ENCODE results near the gene C6orf136. TPM values are rescaled to one million over a fixed set of nuclear protein-coding genes. Genes with fewer than 3 reads are reported as not detected.

The C6orf136 gene
- total and polyA plus RNA-seq, 4 donors: 2.0 to 12.0 (median 9.8) TPM

DNA sequence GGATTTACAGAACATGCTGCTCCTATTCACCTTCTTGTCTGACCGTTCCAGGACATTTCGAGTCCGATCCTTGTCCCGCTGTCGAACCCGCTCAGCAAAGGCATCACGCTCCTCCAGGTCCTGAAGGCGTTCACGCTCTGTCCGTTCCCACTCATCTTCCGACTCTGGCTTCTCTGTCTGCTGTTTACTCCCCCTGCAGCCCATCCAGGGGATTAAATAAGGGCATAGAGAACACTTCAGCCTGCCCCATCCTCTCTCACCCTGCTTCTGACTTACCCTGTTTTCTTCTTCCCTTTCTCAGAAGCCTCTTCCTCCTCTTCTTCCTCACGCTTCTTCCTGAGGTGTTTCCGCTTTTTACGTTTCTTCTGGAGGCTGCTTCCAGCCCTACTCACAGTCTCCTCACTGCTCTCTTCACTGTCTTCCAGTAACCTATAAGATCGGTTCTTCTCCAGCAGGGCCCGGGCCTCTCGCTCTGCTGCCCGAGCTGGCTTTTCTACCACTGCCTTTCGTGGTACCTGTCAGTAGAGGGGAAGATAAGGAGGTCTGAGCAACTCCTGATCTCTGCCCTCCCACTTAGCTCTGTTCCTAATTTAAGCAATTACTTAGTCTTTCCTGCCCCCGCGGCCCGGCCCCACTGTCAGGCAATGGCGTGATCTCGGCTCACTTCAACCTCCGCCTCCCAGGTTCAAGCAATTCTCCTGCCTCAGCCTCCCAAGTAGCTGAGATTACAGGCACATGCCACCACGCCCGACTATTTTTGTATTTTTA lies 24.0 kb downstream of the C6orf136 start:
- Histone ChIP-seq H3K27ac (ENCODE audit: low read depth in 1 of 2, low read length in 2 of 2) (no peak overlapping the region), H3K4me1 (ENCODE audit: control insufficient read depth in 4 of 4, insufficient read depth in 4 of 4, low read length in 3 of 4) (peaks cover 5 to 38% (median 18%) of the 10 kb centered on the region in 4 donors), H3K9me3 (ENCODE audit: control insufficient read depth in 4 of 4, low read length in 3 of 4) (no peaks in the 10 kb centered on the region), H3K27me3 (ENCODE audit: control insufficient read depth in 4 of 4, insufficient read depth in 4 of 4, low read length in 3 of 4) (no peaks in the 10 kb centered on the region), H3K36me3 (ENCODE audit: control insufficient read depth in 4 of 4, insufficient read depth in 3 of 4, low read depth in 1 of 4, low read length in 3 of 4) (peaks cover 0 to 30% (median 11%) of the 10 kb centered on the region in 4 donors), H3K9ac (ENCODE audit: low read depth in 1 of 2, low read length in 2 of 2) (no peak overlapping the region), H3K4me3 (ENCODE audit: low read depth in 1 of 3, low read length in 3 of 3) (no peak overlapping the region)
- 90% methylated on average over 27 of the region's 27 CpGs for WGBS
- DNase-seq (ENCODE audit: low spot score): no peak
- TF ChIP-seq, protein P1, sequence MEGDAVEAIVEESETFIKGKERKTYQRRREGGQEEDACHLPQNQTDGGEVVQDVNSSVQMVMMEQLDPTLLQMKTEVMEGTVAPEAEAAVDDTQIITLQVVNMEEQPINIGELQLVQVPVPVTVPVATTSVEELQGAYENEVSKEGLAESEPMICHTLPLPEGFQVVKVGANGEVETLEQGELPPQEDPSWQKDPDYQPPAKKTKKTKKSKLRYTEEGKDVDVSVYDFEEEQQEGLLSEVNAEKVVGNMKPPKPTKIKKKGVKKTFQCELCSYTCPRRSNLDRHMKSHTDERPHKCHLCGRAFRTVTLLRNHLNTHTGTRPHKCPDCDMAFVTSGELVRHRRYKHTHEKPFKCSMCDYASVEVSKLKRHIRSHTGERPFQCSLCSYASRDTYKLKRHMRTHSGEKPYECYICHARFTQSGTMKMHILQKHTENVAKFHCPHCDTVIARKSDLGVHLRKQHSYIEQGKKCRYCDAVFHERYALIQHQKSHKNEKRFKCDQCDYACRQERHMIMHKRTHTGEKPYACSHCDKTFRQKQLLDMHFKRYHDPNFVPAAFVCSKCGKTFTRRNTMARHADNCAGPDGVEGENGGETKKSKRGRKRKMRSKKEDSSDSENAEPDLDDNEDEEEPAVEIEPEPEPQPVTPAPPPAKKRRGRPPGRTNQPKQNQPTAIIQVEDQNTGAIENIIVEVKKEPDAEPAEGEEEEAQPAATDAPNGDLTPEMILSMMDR (IDR thresholded peaks at IDR 0.05; ENCODE audit: low read depth, low read length, missing input control): no peak
- no peak for TF ChIP-seq SP1 (IDR thresholded peaks at IDR 0.05)
- TF ChIP-seq HNF4A (conservative IDR thresholded peaks at IDR 0.05): no peak
- TF ChIP-seq, protein P2, sequence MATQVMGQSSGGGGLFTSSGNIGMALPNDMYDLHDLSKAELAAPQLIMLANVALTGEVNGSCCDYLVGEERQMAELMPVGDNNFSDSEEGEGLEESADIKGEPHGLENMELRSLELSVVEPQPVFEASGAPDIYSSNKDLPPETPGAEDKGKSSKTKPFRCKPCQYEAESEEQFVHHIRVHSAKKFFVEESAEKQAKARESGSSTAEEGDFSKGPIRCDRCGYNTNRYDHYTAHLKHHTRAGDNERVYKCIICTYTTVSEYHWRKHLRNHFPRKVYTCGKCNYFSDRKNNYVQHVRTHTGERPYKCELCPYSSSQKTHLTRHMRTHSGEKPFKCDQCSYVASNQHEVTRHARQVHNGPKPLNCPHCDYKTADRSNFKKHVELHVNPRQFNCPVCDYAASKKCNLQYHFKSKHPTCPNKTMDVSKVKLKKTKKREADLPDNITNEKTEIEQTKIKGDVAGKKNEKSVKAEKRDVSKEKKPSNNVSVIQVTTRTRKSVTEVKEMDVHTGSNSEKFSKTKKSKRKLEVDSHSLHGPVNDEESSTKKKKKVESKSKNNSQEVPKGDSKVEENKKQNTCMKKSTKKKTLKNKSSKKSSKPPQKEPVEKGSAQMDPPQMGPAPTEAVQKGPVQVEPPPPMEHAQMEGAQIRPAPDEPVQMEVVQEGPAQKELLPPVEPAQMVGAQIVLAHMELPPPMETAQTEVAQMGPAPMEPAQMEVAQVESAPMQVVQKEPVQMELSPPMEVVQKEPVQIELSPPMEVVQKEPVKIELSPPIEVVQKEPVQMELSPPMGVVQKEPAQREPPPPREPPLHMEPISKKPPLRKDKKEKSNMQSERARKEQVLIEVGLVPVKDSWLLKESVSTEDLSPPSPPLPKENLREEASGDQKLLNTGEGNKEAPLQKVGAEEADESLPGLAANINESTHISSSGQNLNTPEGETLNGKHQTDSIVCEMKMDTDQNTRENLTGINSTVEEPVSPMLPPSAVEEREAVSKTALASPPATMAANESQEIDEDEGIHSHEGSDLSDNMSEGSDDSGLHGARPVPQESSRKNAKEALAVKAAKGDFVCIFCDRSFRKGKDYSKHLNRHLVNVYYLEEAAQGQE (IDR thresholded peaks at IDR 0.05): no peak
- TF ChIP-seq FOXA1 (IDR thresholded peaks at IDR 0.05): no peak
- TF ChIP-seq EGR1 (IDR thresholded peaks at IDR 0.05; ENCODE audit: low read depth in 2 of 2): no peak
- no peak for TF ChIP-seq TAF1 (conservative IDR thresholded peaks at IDR 0.05)
- TF ChIP-seq, protein P3, sequence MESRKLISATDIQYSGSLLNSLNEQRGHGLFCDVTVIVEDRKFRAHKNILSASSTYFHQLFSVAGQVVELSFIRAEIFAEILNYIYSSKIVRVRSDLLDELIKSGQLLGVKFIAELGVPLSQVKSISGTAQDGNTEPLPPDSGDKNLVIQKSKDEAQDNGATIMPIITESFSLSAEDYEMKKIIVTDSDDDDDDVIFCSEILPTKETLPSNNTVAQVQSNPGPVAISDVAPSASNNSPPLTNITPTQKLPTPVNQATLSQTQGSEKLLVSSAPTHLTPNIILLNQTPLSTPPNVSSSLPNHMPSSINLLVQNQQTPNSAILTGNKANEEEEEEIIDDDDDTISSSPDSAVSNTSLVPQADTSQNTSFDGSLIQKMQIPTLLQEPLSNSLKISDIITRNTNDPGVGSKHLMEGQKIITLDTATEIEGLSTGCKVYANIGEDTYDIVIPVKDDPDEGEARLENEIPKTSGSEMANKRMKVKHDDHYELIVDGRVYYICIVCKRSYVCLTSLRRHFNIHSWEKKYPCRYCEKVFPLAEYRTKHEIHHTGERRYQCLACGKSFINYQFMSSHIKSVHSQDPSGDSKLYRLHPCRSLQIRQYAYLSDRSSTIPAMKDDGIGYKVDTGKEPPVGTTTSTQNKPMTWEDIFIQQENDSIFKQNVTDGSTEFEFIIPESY (IDR thresholded peaks at IDR 0.05): no peak
- no peak for TF ChIP-seq RAD21 (IDR thresholded peaks at IDR 0.05)
- TF ChIP-seq, protein P4, sequence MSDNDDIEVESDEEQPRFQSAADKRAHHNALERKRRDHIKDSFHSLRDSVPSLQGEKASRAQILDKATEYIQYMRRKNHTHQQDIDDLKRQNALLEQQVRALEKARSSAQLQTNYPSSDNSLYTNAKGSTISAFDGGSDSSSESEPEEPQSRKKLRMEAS (IDR thresholded peaks at IDR 0.05): no peak
- TF ChIP-seq RXRA (IDR thresholded peaks at IDR 0.05): no peak
- TF ChIP-seq GABPA (IDR thresholded peaks at IDR 0.05 in 1 of 2, conservative IDR thresholded peaks at IDR 0.05 in 1 of 2): no peak
- TF ChIP-seq JUND (IDR thresholded peaks at IDR 0.05): no peak
- no peak for TF ChIP-seq HNF4G (IDR thresholded peaks at IDR 0.05)
